GM13976 (cell line): ENCODE measurements around the gene PRPF31.
A peak's percentile ranks its signal among the peaks of the same experiment; 100 is the strongest.

Experiments used
- DNase-seq: peaks from one replicate; pipeline ENCODE4 v3.0.0; 2012; ENCODE audit warnings: low spot score
- CTCF ChIP-seq: IDR thresholded peaks from 2 replicates; pipeline ENCODE4 v1.5.1; 2012; ENCODE audit warnings: borderline replicate concordance, mild to moderate bottlenecking; ENCODE audit not compliant: insufficient read depth; ENCODE audit errors: extremely low read depth, missing control alignments, control extremely low read depth
- in situ Hi-C: fragments of 300-500 bp; cut with MboI; formaldehyde crosslinking; loops from one replicate; pipeline ENCODE4 v1.12.0; 2022; ENCODE audit warnings: low sequenced_read_pairs, mixed read lengths, inconsistent platforms; ENCODE audit not compliant: unreplicated experiment

PRPF31 gene

GRCh38 chr19:54133957-54134590, 18.5 kb downstream of the PRPF31 start:
- TF ChIP-seq CTCF: no peak
- DNase-seq: no peak
- in situ Hi-C loops: no loop called here

GRCh38 chr19:54136086-54136863, 20.7 kb downstream of the PRPF31 start:
- TF ChIP-seq CTCF: no peak
- DNase-seq: no peak
- in situ Hi-C loops: no loop called here

- in situ Hi-C loops: no loop called here
- peak; percentile 97 for DNase-seq
- no peak for TF ChIP-seq CTCF
These were observed 21.5 kb downstream of the PRPF31 start for GRCh38 chr19:54136864-54137698.

- TF ChIP-seq CTCF: no peak
- DNase-seq: peak; percentile 55
- in situ Hi-C loops: no loop called here
These were observed 22.3 kb downstream of the PRPF31 start, which contains the start of gene CNOT3 for GRCh38 chr19:54137699-54138488. Gene CNOT3 (plus strand): TSS chr19:54137762. CDS start chr19:54142979, 5,217 bp downstream.

- no peak for DNase-seq
- TF ChIP-seq CTCF: no peak
- in situ Hi-C loops: no loop called here
These were observed 23.1 kb downstream of the PRPF31 start for GRCh38 chr19:54138489-54139256.
